ENCODE results near the gene MICAL2.
A peak's percentile ranks its signal among the peaks of the same experiment; 100 is the strongest.
"Not testable (repeated sequence)": the region's sequence is repeated elsewhere in the genome, so short reads cannot be mapped to it uniquely, and the experiment has no call there.

MICAL2 gene

DNA sequence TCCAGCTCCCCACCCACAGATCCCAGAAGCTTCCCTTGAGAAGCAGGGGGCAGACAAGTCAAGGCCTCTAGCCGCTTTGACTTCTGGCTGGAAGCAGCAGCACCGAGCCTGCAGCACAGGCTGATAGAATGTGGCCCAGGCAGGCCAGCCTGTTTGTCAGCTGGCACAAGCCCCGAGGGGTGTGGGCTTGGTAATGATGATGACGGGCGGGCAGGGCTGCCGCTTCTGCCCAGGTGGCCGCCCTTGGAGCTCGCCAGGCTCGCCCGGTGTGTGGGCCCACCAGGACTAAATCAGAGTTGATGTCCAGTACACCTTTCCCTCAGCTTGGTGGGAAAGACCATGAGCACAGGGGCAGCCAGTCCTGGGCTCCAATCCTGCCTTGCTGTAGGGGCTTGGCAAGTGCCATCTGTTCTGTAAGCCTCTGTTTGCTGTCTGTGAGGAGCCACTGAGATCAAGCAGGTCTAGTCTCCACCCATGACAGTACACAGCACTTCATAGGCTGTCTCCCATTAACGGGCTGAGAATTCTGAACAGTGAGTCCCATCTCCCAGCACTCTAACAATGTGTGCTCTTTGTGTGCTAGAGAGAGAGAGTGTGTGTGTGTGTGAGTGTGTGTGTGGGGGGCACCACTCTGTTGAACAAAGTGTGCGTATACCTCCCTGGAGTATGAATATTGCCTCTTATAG lies 26.8 kb downstream of the MICAL2 start:
- DNase-seq, result no peak

DNA sequence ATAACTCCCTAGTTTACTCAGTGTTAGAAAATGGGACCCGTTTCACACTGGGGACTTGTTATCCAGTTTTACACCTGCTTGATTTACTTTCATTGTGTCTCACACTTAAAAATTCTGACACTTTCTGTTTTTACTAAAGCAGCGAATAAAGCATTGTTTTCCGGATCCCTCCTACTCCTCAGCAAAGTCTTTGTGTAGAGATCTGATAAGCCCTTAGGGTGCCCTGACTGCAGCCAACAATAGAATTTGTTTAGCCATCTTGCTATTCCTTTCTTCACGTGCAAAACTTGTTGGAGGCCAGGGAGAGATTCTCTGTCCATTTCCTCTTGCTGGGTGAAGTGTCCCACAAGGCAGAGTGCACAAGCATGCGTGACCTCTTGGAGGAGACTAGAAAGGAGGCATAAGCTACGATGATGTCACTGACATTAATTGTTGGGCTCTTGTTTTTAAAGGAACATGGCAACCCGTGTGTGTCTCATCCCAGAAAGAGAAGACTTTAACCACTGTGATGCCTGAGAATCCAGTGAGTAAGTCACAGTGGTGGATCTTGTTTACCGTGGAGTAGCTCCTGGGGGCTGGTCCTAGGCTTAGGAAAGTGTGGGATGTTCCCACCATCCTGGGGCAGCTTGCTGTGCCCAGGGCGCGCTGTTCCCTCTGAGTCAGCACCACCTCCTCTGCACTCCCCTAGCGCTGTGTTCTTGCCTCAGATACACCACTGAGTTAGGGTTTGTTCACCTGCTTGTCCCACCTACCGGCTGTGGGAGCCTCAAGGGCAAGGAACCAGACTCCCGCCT lies 27.7 kb downstream of the MICAL2 start:
- peak; percentile 47 for DNase-seq

DNA sequence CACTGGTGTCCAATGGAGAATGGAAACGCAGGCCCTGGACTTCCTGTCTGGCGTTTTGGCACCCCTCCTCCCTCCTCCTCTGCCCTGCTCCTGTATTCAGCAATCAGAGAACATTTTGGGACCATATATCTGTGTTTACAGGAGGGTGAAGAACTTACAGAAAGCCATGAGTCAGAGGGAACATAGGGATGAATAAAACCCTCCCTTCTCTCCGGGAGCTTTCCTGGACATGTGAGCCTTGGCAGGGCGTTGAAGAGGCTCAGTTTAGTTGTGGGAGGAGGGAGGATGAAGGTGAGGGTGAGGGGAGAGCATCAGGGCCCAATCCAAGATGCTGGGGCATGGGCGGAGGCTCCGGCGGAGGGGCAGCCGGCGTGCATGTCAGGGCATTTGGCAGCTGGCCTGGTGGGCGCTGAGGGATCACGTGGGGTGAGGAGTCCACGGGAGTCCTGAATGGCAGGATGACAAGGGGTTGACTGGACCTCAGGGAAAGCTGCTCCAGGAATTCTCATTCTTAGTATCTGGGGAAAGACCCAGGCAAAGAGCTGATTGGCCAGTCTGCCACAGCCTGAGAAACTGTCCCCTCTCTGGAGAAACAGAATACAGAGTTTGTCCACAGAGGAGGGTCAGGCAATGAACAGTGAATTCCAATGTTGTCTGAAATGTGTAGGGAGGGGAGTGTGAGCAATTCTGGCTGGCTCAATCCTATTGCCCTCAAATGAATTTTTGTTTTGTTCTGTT lies 28.9 kb downstream of the MICAL2 start:
- peak; percentile 70 for DNase-seq

DNA sequence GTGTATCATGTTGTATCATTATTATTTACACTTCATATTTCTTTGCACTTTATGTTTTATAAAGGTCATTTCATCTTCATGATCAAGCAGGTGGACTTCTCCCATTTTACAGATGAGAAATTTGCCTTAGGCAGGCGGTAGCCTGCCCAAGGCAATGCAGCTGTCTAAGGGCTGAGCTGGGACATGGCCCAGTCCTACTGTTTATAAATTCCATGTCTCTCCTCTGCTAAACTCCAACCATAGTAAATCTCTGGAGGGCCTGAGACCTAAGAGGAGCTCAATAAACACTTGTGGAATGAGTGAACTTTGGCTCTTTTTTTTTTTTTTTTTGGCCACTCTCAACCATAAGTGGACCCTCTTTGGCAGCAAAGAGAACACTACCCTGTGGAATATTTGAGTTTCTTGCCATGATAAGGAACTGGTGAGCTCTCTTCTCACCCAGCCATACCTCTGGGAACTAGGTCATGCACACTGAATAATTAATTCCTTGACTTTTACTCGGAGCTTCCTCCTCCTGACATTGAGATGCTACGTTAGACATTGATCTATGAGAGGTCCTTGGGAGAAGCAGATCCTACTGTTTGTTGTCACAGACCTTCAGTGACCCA lies 29.9 kb downstream of the MICAL2 start:
- DNase-seq, result no peak

DNA sequence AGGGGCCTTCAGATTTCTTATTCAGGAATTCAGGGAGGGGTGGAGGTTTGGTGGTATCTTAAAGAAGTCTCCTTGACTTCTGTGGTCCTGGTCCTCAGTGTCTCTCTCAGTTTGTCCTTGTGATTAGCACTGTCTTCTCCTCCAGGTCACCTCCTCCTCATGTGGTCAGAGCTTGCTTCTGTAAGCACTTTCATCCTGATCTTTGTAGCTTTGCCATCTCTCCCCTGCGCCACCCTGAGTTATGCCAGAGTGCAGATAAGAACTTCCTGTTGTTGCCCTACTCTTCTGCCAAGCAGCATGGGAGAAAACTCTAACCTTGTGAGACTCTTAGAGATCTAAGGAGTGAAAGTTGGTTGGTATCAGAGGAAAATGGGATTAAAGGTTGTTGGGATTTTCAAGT lies 30.9 kb downstream of the MICAL2 start:
- DNase-seq, result no peak

DNA sequence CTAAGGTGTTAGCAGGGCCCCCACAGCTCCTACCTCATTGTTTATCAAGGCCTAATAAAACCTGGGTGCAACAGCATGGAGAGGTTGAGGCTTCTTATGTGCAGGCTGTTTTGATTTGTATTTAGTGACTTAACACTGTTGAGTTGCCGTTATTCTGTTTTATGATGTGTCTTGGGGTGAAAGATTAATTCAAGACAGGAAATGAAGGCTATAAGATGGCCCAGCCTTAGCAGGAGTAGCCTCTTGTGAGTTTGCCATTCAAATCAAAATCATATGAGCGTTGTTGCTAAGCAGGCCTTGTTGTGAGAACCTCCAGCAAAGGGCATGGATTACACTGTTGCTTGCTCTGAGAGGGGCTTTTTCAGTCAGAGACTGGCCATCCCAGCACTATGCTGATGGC lies 31.8 kb downstream of the MICAL2 start:
- DNase-seq, result no peak

DNA sequence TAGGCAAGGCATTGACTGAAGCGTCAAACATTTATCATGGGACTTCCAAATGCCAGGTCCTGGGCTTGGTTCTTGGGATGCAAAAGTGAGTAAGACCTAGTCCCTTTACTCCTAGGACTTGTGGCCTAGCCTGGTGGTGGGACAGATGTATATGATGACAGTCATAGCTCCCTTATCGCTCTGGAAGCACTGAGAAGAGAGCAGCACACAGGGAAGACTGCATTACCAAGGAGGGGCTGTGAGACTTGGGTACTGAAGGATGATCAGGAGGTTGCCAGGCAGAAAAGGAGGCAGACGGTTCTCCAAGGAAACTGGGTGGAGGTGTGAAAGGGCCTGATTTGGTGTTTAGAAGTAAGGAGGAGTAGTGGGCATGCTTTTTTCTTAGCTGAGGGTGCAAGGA lies 32.5 kb downstream of the MICAL2 start:
- no peak for DNase-seq

DNA sequence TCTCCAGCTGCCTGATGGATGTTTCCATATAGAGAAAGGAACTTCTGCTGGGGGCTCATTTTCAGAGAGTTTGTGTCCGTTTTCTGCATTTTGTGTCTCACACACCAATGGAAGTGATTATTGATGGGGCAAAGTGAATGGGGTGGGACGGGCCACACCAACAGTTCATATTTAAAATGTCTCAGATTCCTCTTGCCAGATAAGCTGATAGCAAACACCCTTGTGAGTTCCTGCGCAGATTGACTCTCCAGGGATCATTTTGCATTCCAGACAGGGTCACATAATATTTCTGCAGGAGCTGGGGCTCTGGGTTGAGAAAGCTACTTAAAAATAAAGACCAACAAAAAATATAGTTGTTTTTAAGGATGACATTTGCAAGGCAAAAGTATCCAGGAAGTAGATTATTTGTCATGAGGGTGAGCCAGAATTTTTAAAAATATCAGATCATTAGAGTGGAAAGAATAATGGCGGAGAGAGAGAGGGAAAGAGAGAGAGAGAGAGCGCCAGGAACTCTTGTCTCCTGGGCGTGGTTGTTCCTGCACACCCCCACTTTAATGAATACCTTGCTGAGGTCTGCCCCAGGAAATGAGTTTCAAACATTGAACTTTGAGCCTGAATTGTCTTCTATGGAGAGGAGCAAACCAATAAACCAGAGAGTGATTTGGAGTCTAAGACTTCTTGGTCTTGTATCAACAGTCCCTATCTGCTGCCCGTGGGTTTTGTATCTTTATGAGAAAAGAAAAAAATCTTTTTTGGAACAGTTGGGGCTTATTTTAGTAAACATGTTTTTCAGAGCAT lies 33.3 kb downstream of the MICAL2 start:
- no peak for DNase-seq

DNA sequence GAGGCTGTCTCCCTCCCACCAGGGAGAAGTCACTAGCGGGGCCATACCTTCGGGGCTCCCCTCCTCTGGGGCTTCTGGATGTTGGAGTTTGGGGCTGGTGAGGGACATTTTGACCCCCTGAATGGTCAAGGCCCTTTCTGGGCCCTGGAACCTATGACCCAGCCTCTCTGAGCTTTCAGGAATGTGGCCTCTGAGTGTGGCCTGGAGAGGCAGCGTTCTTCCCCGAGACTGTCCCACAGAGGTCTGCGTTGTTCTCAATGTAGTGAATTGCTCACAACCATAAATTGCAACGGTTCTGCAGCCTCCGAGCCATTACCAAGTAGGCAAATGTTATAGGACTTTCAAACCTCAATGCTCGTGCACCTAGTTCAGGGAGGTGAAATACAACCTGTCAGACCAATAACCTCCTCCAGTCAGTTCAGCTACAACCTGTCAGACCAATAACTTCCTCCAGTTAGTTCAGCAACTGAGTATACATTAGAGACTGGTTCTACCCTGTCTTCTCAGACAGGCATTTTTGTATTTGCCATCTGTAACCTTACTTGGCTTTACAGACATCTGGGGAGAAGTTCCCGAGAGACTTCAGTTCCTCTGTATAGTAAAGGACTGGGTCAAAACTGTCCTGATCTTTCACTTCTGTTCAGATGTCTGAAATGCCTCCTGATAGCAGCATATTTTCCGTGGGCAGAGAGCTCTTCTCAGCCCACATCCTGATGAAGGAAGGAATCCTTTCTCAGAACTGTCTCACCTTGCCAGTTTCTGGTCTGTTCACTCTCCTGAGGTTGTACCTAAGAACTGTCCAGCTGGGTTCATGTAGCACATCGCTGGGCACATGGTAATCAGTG lies 34.2 kb downstream of the MICAL2 start:
- no peak for DNase-seq

DNA sequence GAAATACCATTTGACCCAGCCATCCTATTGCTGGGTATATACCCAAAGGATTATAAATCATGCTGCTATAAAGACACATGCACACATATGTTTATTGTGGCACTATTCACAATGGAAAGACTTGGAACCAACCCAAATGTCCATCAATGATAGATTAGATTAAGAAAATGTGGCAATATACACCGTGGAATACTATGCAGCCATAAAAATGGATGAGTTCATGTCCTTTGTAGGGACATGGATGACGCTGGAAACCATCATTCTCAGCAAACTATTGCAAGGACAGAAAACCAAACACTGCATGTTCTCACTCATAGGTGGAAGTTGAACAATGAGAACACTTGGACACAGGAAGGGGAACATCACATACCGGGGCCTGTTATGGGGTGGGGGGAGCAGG lies 36.3 kb downstream of the MICAL2 start:
- not testable (repeated sequence) for DNase-seq

DNA sequence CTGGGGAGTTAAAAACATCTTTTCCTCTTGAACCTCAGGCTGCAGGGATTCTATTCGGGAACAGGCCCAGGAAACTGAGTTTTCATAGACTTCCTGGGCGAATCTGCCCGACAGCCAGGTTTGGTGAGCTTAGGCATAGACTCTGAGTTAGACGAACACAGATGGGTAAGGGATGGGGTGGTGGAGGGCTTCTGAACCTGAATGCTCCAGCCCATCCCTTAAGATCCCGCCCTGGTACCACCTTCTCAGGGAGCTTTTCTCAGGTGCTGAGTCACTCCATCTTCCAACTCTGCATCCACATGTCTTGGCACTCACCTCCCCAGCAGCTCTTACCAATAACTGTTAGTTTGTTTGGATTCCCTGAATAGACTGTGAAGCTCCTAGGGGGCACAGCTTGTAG lies 37.4 kb downstream of the MICAL2 start:
- DNase-seq, result no peak

DNA sequence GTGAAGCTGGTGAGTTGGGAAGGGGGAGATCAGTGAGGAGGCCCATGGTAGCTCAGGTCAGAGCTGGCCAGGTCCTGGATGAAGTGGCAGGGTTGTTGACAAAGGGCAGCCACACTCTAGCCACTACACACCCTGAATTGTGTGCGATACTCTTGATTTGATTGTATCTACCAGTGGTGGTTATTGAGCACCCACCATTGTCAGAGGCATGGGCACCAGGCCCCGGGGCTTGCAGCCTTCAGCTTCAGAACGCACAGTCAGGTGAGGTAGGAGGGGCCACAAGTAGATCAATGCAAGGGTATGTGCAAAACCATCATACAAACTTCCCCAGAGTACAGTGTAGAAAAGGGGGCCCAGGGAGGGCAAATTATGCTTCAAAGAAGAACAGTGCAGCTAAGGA lies 38.1 kb downstream of the MICAL2 start:
- DNase-seq, result no peak

DNA sequence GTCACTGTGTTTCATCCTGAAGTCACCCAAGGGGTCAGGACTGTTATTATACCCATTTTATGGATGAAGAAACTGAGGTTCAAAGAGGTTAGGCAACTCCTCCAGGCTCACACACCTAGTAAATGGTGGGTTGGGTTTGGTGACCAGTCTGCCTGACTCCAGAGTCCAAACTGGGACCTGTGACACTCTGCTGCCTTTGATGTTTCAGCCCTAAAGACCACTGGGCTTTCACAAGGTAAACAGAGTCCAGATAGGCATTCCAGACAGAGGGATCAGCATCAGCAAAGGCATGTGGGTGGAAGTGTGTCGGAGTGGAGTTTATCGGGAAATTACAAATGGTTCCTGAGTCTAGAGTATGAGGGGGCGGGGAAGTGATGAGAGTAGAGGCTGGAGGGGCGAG lies 38.5 kb downstream of the MICAL2 start:
- DNase-seq, result no peak

DNA sequence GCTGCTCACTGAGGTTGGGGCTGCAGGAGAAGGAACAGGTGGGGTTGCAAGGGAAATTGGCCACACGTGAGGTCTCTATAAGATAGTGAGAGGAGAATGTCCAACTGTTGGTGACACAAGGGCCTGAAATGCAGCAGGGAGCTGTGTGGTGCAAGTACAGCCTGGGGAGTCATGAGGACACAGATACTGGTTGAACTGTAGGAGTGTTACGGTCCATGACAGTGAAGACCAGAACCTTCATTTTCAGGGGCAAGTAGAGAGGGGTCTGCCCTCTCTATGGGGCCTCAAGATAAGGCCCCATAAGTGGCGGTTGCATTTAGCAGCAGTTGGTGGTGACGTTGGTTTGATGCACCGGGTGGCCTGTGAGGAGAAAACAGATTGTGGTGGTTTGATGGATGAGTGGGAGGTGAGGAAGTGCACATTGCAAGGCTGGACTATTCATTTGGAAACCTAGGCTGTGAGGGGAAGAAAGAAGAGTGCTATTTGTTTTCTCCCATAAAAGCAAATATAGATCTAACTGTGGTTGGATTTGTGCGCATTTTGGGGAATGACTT lies 39.4 kb downstream of the MICAL2 start:
- peak; percentile 30 for DNase-seq

DNA sequence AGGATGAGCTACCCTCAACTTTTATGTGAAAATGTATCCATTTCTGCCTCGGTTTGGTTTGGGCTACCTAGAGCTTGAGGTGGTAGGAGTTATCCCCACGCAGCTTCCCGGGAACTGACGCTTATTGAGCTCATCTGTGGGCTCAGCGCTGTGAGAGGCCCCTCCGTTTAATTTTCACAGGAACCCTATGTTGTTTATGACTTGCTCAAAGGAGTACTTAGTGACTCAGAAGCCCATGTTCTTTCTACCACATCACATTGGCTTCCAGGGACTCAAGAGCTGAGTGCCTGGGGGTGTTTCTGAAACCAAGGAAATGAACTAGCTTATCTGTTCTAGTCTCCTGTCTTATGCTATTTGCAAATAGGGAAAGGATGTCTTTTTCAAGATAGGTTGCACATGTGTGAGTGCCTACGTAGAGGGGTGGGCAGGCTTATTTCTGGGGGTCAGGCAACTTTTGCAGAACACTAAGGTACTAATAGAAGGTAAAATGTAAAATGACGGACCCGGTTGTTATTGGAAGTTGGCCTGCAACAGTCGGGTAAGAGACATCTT lies 40.5 kb downstream of the MICAL2 start:
- DNase-seq, result peak; percentile 41

DNA sequence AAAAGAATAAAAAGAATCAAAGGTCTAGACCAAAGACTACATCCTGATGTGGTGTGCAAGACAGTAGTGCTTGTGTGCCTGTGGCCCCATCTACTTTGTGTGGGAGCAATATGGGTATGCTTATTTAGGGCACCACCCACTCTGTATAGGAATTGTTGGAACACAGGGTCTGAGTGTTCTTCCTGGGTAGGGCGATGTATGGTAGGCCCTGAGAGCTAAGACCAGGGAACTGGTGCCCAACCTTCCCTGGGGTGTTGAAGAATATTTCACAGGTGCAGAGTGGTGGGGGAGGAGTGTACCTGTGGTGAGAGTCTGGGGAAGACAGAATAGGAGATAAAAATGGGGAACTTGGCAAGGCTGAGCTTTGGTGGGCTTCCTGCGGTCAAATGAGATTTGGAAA lies 41.9 kb downstream of the MICAL2 start:
- DNase-seq, result no peak

DNA sequence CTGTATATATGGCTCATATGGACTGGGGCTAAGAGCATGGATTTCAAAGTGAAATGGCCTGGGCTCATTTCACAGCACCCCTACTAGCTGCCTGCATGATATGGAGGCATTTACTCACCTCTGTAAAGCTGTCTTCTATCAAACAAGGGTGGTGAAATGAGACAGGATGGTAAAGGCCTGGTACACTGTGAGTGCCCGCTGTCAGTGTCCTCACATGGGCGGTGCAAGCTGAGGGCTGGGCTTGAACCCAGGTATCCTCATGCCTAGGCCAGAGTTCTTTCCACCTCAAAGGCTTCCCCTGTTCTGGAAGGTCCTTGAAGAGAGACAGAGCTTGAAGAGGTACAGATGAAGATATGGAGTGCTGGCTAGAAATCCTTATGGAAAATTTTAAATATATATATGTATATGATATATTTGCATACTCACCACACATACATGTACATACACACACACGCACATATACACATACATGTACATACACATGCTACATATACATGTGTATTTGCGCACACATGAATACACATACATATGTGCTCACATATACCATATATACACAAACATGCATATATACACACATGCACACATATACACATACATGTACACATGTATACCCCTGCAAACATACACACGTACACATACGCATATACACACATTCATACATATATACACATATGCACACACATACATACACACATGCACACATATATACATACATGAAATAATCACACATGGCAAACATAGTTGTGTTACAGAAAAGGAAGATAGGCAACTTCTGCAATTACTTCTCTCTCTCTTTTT lies 44.7 kb downstream of the MICAL2 start:
- DNase-seq, result no peak

DNA sequence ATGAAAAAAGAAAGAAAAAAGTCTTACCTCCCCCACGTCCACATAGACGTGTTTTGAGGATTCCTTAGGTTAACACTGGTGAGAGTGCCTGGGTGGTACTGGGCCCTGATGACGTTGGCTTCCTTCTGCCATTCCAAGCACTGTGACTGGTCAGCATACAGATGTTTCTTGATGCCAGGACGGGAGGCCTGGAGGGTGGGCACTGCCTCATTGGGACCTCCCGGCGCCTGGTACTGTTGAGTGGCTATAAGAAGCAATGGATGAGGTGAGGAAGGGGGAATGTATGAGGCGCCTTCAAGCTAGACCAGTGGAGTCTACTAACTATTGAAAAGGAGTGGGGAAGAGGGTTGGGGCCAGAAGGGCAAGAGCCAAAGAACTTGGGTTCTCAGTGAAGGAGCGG lies 45.3 kb downstream of the MICAL2 start:
- no peak for DNase-seq

DNA sequence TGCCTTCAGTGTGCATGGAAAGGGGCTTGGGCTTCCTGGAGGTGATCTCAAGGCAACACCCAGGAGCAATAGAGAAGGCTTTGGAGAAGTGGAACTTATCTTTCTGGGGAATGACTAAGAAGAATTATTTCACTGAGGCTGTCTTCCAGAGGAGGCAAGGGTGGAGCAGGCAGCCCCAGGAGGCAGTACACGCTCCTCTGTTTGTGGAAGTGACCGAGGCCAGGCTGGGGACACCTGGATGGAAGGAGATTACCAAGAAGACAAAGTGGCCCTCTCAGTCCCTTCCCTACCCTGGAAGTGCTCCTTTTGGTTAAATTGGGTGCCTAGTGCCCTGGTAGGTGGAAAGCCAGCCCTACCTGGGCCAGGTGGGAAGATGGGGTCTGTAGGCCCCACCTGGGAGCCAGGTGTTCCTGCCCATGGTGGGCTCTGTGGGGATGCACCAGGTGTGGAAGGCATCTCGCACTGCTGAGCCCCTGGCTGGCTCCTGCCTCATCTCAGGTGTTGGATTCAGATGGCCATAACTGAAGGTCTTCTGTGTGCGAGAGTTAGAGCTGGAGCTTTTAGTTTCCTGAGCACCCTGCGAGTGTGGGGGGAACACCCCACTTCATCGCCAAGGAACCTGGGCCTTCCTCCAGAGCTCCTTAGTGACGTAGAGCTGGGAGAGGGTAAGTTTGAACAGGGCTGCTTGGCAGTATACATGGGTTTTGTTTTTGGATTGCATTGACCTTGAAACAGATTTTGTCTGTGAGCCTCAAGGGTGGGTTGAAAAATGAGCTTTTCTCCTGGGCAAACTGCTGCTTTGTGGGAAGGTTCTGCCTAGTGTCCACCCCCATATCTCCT lies 46.1 kb downstream of the MICAL2 start:
- DNase-seq, result no peak
